ENCODE measurements around the gene RPL13A. TPM values are rescaled to one million over a fixed set of nuclear protein-coding genes. Genes with fewer than 3 reads are reported as not detected.
A peak's percentile ranks its signal among the peaks of the same experiment; 100 is the strongest.

Gene RPL13A
- total and polyA plus RNA-seq, 2 of the 13 experiments (the other 11 are each of a cell fraction or from before 2014, with no cell fraction given): 2,601 to 3,407 TPM

GRCh38 chr19:49451430-49452181, 35.8 kb upstream of the RPL13A start, which contains the start of gene PIH1D1 (continued):
- TF ChIP-seq, protein P1, sequence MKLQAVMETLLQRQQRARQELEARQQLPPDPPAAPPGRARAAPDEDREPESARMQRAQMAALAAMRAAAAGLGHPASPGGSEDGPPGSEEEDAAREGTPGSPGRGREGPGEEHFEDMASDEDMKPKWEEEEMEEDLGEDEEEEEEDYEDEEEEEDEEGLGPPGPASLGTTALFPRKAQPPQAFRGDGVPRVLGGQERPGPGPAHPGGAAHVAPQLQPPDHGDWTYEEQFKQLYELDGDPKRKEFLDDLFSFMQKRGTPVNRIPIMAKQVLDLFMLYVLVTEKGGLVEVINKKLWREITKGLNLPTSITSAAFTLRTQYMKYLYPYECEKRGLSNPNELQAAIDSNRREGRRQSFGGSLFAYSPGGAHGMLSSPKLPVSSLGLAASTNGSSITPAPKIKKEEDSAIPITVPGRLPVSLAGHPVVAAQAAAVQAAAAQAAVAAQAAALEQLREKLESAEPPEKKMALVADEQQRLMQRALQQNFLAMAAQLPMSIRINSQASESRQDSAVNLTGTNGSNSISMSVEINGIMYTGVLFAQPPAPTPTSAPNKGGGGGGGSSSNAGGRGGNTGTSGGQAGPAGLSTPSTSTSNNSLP (IDR thresholded peaks at IDR 0.05; ENCODE audit: low read depth, low read length): peak; percentile 97
- TF ChIP-seq RBM22 (optimal IDR thresholded peaks at IDR 0.05; ENCODE audit: low read length): peak; percentile 32
- no peak for TF ChIP-seq ZUFSP (CRISPR knock-in tag; IDR thresholded peaks at IDR 0.05; ENCODE audit: borderline replicate concordance)
- no peak for TF ChIP-seq ZNF160 (CRISPR knock-in tag; IDR thresholded peaks at IDR 0.05)
- TF ChIP-seq MXI1 (IDR thresholded peaks at IDR 0.05; ENCODE audit: borderline replicate concordance, low read depth, low read length): peak; percentile 88; the same call in 2 of the 3 replicates
- no peak; the same call in 1 of the 2 replicates for TF ChIP-seq ZNF510 (CRISPR knock-in tag; IDR thresholded peaks at IDR 0.05; ENCODE audit: low read depth)
- TF ChIP-seq, protein P2, sequence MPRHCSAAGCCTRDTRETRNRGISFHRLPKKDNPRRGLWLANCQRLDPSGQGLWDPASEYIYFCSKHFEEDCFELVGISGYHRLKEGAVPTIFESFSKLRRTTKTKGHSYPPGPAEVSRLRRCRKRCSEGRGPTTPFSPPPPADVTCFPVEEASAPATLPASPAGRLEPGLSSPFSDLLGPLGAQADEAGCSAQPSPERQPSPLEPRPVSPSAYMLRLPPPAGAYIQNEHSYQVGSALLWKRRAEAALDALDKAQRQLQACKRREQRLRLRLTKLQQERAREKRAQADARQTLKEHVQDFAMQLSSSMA (CRISPR knock-in tag; IDR thresholded peaks at IDR 0.05): peak; percentile 100
- TF ChIP-seq, protein P3, sequence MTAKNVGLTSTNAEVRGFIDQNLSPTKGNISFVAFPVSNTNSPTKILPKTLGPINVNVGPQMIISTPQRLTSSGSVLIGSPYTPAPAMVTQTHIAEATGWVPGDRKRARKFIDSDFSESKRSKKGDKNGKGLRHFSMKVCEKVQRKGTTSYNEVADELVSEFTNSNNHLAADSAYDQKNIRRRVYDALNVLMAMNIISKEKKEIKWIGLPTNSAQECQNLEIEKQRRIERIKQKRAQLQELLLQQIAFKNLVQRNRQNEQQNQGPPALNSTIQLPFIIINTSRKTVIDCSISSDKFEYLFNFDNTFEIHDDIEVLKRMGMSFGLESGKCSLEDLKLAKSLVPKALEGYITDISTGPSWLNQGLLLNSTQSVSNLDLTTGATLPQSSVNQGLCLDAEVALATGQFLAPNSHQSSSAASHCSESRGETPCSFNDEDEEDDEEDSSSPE (CRISPR knock-in tag; IDR thresholded peaks at IDR 0.05): peak; percentile 65
- 0 out of 2 replicates have a peak, but pooled peaks have one; percentile 49 for TF ChIP-seq PRDM4 (CRISPR knock-in tag; IDR thresholded peaks at IDR 0.05; ENCODE audit: borderline replicate concordance)
- TF ChIP-seq, protein P4, sequence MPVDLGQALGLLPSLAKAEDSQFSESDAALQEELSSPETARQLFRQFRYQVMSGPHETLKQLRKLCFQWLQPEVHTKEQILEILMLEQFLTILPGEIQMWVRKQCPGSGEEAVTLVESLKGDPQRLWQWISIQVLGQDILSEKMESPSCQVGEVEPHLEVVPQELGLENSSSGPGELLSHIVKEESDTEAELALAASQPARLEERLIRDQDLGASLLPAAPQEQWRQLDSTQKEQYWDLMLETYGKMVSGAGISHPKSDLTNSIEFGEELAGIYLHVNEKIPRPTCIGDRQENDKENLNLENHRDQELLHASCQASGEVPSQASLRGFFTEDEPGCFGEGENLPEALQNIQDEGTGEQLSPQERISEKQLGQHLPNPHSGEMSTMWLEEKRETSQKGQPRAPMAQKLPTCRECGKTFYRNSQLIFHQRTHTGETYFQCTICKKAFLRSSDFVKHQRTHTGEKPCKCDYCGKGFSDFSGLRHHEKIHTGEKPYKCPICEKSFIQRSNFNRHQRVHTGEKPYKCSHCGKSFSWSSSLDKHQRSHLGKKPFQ (CRISPR knock-in tag; IDR thresholded peaks at IDR 0.05; ENCODE audit: insufficient replicate concordance): peak; percentile 15
- TF ChIP-seq NONO (IDR thresholded peaks at IDR 0.05): no peak
- TF ChIP-seq NONO (CRISPR knock-in tag; conservative IDR thresholded peaks at IDR 0.05): peak; percentile 72
- TF ChIP-seq SALL1 (CRISPR knock-in tag; IDR thresholded peaks at IDR 0.05): peak; percentile 77
- 0 out of 2 replicates have a peak, but pooled peaks have one; percentile 65 for TF ChIP-seq ZNF329 (CRISPR knock-in tag; IDR thresholded peaks at IDR 0.05; ENCODE audit: low read depth)

Data from HepG2 (cell line).